Neural progenitor cell (in vitro differentiated cells): ENCODE data around the gene FHAD1. TPM values are rescaled to one million over a fixed set of nuclear protein-coding genes. Genes with fewer than 3 reads are reported as not detected.

ENCODE experiments used
- DNase-seq: peaks from one replicate; pipeline ENCODE4 v3.0.0-alpha.2; 2016; ENCODE audit warnings: low spot score
- H2AFZ ChIP-seq: fragments of 200-600 bp; sonication (generic); replicated peaks from 2 replicates; pipeline ENCODE4 v1.6.1; 2016; ENCODE audit warnings: antibody characterized with exemption
- H3F3A ChIP-seq: fragments of 200-600 bp; sonication (generic); 2 replicates; pipeline ENCODE4 v1.6.1; 2016; ENCODE audit warnings: antibody characterized with exemption, low read depth
- H3K27ac ChIP-seq: fragments of 200-600 bp; sonication (generic); 2 replicates; pipeline ENCODE4 v1.5.1; 2016; ENCODE audit warnings: mild to moderate bottlenecking
- H3K27me3 ChIP-seq: fragments of 200-600 bp; sonication (generic); 2 replicates; pipeline ENCODE4 v1.6.1; 2016; ENCODE audit warnings: mild to moderate bottlenecking, moderate library complexity
- H3K36me3 ChIP-seq: fragments of 200-600 bp; sonication (generic); 2 replicates; pipeline ENCODE4 v1.5.1; 2016
- H3K4me1 ChIP-seq: fragments of 200-600 bp; sonication (generic); 2 replicates; pipeline ENCODE4 v1.6.1; 2016; ENCODE audit warnings: mixed run types
- H3K4me2 ChIP-seq: fragments of 200-600 bp; sonication (generic); 2 replicates; pipeline ENCODE4 v1.6.1; 2016
- H3K4me3 ChIP-seq: fragments of 200-600 bp; sonication (generic); 2 replicates; pipeline ENCODE4 v1.5.1; 2016
- H3K79me2 ChIP-seq: fragments of 200-600 bp; sonication (generic); 2 replicates; pipeline ENCODE4 v1.6.1; 2016; ENCODE audit warnings: low read depth
- H3K9ac ChIP-seq: fragments of 200-600 bp; sonication (generic); 2 replicates; pipeline ENCODE4 v1.6.1; 2016
- H3K9me3 ChIP-seq: fragments of 200-600 bp; sonication (generic); 2 replicates; pipeline ENCODE4 v1.5.1; 2016; ENCODE audit warnings: low read depth
- H4K20me1 ChIP-seq: fragments of 200-600 bp; sonication (generic); 2 replicates; pipeline ENCODE4 v1.6.1; 2016; ENCODE audit warnings: low read depth
- H3K27ac Mint-ChIP-seq: 3 replicates; pipeline ENCODE4 v1.8.0; 2021; ENCODE audit warnings: mixed read lengths
- H3K27me3 Mint-ChIP-seq: 2 replicates; pipeline ENCODE4 v1.8.0; 2022; ENCODE audit warnings: low read depth, mild to moderate bottlenecking, inconsistent platforms, moderate library complexity, mixed read lengths; ENCODE audit not compliant: insufficient read depth
- H3K36me3 Mint-ChIP-seq: 3 replicates; pipeline ENCODE4 v1.8.0; 2021; ENCODE audit warnings: mixed read lengths
- H3K4me1 Mint-ChIP-seq: 3 replicates; pipeline ENCODE4 v1.8.0; 2021; ENCODE audit warnings: mixed read lengths
- H3K4me3 Mint-ChIP-seq: 3 replicates; pipeline ENCODE4 v1.8.0; 2021; ENCODE audit warnings: mild to moderate bottlenecking, moderate library complexity, mixed read lengths
- H3K9me3 Mint-ChIP-seq: 3 replicates; pipeline ENCODE4 v1.8.0; 2020; ENCODE audit warnings: mixed read lengths
- EZH2 ChIP-seq: fragments of 200-600 bp; sonication (generic); IDR thresholded peaks from 2 replicates; pipeline ENCODE4 v1.6.1; 2017; ENCODE audit warnings: antibody characterized with exemption, mild to moderate bottlenecking, moderate library complexity
- EZH2phosphoT487 ChIP-seq: fragments of 200-600 bp; sonication (generic); IDR thresholded peaks from 2 replicates; pipeline ENCODE4 v1.6.1; 2017; ENCODE audit warnings: antibody characterized with exemption
- total RNA-seq: library from RNA; depleted of rRNA; stranded (reverse); fragments of >200 nt; gene quantifications from 2 replicates; pipeline ENCODE4 v1.2.3, GENCODE V29; 2015; ENCODE audit warnings: low replicate concordance
- TF ChIP-seq, protein P1 (sequence below): fragments of 200-600 bp; sonication (generic); IDR thresholded peaks from 2 replicates; pipeline ENCODE4 v1.5.1; 2017; ENCODE audit warnings: antibody characterized with exemption, mild to moderate bottlenecking

Gene FHAD1
- total RNA-seq, 1 donor from 2014 or later, result 9.1 TPM

DNA sequence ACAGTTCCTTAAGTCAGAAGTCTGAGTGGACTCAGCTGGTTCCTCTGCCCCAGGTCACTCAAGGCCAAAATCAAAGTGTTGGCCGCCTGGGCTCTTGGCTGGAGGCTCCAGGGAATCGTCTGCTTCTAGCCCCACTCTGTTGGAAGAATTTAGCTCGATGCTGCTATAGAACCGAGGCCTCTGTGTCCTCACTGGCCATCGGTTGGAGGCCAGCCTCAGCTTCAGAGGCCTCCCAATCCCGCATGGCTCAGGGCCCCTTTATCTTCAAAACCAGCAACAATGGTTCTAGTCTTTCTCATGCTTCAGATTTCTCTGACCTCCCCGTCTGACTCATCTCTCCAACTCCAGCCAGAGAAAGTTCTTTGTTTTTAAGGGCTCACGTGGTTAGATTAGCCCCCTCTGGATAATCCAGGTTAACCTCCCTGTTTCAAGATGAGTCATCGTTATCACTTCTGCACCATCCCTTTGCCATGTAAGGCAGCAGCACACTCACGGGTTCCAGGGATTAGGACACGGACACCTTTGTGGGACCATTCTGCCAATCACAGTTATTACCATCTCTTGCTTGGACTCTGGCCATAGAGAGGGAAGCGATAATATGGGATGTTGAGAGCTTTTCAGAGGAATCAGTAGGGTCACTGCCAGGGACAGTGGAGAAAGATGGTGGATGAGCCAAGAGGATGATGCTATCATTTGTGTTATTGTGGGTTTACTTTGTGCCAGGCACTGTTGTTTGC, 13.6 kb downstream of the FHAD1 start:
- H3K4me1 ChIP-seq, result no peaks in the 10 kb centered on the region
- no peak overlapping the region for H3K4me3 Mint-ChIP-seq
- no peaks in the 10 kb centered on the region for H4K20me1 ChIP-seq
- H3K4me2 ChIP-seq, result no peak overlapping the region
- H3F3A ChIP-seq, result no peaks in the 10 kb centered on the region
- no peaks in the 10 kb centered on the region for H3K79me2 ChIP-seq
- H3K9ac ChIP-seq, result no peak overlapping the region
- no peaks in the 10 kb centered on the region for H3K9me3 ChIP-seq
- H3K36me3 Mint-ChIP-seq, result peaks cover 2% of the 10 kb centered on the region
- peaks cover 14% of the 10 kb centered on the region for H3K9me3 Mint-ChIP-seq
- H3K4me1 Mint-ChIP-seq, result peaks cover 16% of the 10 kb centered on the region
- peak overlapping the region; percentile 48 for H3K27ac Mint-ChIP-seq
- no peak overlapping the region for H3K4me3 ChIP-seq
- no peak overlapping the region for H3K27ac ChIP-seq
- no peak for DNase-seq
- peaks cover 4% of the 10 kb centered on the region for H3K27me3 Mint-ChIP-seq
- H2AFZ ChIP-seq, result no peak overlapping the region
- no peaks in the 10 kb centered on the region for H3K27me3 ChIP-seq
- H3K36me3 ChIP-seq, result no peaks in the 10 kb centered on the region
- no peak for TF ChIP-seq EZH2
- no peak for TF ChIP-seq EZH2phosphoT487
- TF ChIP-seq, protein P1, sequence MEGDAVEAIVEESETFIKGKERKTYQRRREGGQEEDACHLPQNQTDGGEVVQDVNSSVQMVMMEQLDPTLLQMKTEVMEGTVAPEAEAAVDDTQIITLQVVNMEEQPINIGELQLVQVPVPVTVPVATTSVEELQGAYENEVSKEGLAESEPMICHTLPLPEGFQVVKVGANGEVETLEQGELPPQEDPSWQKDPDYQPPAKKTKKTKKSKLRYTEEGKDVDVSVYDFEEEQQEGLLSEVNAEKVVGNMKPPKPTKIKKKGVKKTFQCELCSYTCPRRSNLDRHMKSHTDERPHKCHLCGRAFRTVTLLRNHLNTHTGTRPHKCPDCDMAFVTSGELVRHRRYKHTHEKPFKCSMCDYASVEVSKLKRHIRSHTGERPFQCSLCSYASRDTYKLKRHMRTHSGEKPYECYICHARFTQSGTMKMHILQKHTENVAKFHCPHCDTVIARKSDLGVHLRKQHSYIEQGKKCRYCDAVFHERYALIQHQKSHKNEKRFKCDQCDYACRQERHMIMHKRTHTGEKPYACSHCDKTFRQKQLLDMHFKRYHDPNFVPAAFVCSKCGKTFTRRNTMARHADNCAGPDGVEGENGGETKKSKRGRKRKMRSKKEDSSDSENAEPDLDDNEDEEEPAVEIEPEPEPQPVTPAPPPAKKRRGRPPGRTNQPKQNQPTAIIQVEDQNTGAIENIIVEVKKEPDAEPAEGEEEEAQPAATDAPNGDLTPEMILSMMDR, result no peak

DNA sequence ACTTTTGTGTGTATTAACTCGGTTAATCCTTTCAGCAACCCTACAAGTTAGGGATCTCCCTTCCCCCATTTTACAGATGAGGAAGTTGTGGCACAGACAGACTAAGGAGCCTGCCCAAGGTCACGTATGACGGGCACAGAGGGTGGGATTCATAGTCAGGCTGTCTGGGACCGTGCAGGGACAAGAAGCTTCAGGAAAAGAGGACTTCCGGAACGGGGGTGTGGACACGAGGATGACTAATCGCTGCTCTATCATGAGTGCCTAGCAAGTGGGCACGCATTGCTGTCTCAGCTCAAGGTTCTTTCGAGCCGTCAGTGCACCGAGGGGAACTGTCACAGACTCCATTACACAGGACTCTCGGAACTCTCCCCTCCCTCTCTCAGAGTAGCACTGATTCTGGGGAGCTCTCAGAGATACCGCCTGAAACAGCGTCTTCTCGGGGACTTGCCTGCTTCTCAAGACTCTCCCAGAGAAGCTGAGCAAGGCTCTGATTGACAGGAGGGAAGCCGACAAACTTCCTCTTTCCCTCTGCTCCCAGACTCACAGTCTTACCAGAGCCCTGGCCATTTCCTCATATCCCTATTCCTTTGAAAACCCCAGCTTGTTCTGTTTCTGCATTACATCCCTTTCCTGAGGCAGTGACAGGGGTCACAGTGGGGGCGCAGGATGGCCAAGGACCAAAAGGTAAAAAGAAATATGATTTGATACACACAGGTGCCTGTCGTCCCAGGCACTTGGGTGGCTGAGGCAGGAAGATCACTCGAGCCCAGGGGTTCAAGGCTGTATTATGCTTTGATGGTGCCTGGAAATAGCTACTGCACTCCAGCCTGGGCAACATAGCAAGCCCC, 14.4 kb downstream of the FHAD1 start:
- Histone ChIP-seq H3K9ac (no peak overlapping the region), H4K20me1 (no peaks in the 10 kb centered on the region), H3K4me3 (no peak overlapping the region), H3K9me3 (no peaks in the 10 kb centered on the region), H3K27me3 (no peaks in the 10 kb centered on the region), H3K27ac (no peak overlapping the region), H3K4me2 (no peak overlapping the region), H3K79me2 (no peaks in the 10 kb centered on the region), H2AFZ (no peak overlapping the region), H3K36me3 (no peaks in the 10 kb centered on the region), H3F3A (no peaks in the 10 kb centered on the region), H3K4me1 (no peaks in the 10 kb centered on the region)
- peaks cover 4% of the 10 kb centered on the region for H3K27me3 Mint-ChIP-seq
- peaks cover 17% of the 10 kb centered on the region for H3K9me3 Mint-ChIP-seq
- peak overlapping the region; percentile 48 for H3K27ac Mint-ChIP-seq
- no peak for DNase-seq
- H3K36me3 Mint-ChIP-seq, result peaks cover 3% of the 10 kb centered on the region
- H3K4me3 Mint-ChIP-seq, result no peak overlapping the region
- H3K4me1 Mint-ChIP-seq, result peaks cover 16% of the 10 kb centered on the region
- TF ChIP-seq EZH2, result no peak
- TF ChIP-seq, protein P1, result no peak
- TF ChIP-seq EZH2phosphoT487, result no peak

DNA sequence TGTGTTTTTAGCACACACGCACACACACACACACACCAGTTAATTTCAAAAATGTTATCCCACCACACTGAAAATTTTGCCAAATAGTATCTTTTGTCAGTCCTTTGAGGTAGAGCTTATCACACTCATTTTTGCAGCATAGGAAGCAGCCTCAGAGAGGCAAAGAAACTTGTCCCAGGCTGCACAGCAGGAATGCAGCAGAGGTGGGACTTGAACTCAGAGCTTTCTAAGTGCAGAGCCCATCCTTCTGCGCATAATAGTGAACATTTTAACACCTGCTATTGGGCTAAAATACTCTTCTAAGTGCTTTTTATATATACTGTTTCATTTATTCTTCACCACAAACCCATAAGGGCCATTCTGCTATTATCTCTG, 15.0 kb downstream of the FHAD1 start:
- no peaks in the 10 kb centered on the region for H3K4me1 ChIP-seq
- no peaks in the 10 kb centered on the region for H3K79me2 ChIP-seq
- Mint-ChIP-seq H3K4me3 (no peak overlapping the region), H3K36me3 (peaks cover 5% of the 10 kb centered on the region), H3K4me1 (peaks cover 16% of the 10 kb centered on the region), H3K27me3 (peaks cover 4% of the 10 kb centered on the region), H3K9me3 (peaks cover 18% of the 10 kb centered on the region), H3K27ac (no peak overlapping the region)
- no peaks in the 10 kb centered on the region for H3K36me3 ChIP-seq
- H3K4me2 ChIP-seq, result no peak overlapping the region
- H3K4me3 ChIP-seq, result no peak overlapping the region
- no peak for DNase-seq
- no peaks in the 10 kb centered on the region for H3F3A ChIP-seq
- H3K27ac ChIP-seq, result no peak overlapping the region
- no peaks in the 10 kb centered on the region for H3K27me3 ChIP-seq
- H4K20me1 ChIP-seq, result no peaks in the 10 kb centered on the region
- no peak overlapping the region for H3K9ac ChIP-seq
- TF ChIP-seq EZH2phosphoT487, result no peak
- no peaks in the 10 kb centered on the region for H3K9me3 ChIP-seq
- H2AFZ ChIP-seq, result no peak overlapping the region

DNA sequence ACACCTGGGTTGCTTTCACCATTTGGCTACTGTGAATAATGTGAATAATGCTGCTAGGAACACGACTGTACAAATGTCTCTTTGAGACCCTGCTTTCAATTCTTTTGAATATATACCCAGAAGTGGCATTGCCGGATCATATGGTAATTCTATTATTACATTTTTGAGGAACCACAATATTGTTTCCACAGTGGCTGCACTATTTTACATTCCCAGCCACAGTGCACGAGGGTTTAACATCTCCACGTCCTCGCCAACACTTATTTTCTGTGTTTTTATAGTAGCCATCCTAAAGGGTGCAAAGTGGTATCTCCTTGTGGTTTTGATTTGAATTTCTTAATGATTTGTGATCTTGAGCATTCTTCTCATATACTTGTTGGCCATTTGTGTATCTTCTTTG, 15.7 kb downstream of the FHAD1 start:
- no peak overlapping the region for H3K27ac ChIP-seq
- H3K9me3 Mint-ChIP-seq, result peaks cover 23% of the 10 kb centered on the region
- TF ChIP-seq EZH2, result no peak
- no peak for TF ChIP-seq EZH2phosphoT487
- TF ChIP-seq, protein P1, result no peak
- no peak overlapping the region for H3K9ac ChIP-seq
- H3K27me3 ChIP-seq, result no peaks in the 10 kb centered on the region
- no peaks in the 10 kb centered on the region for H3K36me3 ChIP-seq
- H3K79me2 ChIP-seq, result no peaks in the 10 kb centered on the region
- peaks cover 4% of the 10 kb centered on the region for H3K27me3 Mint-ChIP-seq
- H3K4me3 Mint-ChIP-seq, result no peak overlapping the region
- no peak overlapping the region for H3K4me2 ChIP-seq
- H3F3A ChIP-seq, result no peaks in the 10 kb centered on the region
- H3K36me3 Mint-ChIP-seq, result peaks cover 5% of the 10 kb centered on the region
- no peaks in the 10 kb centered on the region for H3K9me3 ChIP-seq
- no peak overlapping the region for H3K4me3 ChIP-seq
- H3K4me1 ChIP-seq, result no peaks in the 10 kb centered on the region
- no peak overlapping the region for H2AFZ ChIP-seq
- H4K20me1 ChIP-seq, result no peaks in the 10 kb centered on the region
- no peak overlapping the region for H3K27ac Mint-ChIP-seq
- DNase-seq, result no peak
- peaks cover 16% of the 10 kb centered on the region for H3K4me1 Mint-ChIP-seq
